Mesendoderm (in vitro differentiated cells): Measurements from ENCODE around the gene DNER.

Experiments used
- DNase-seq: peaks from one replicate; pipeline ENCODE4 v3.0.0; 2013
- H2AK5ac ChIP-seq: 2 replicates; pipeline ENCODE4 v1.6.1; 2013; ENCODE audit warnings: low read length, inconsistent platforms
- H2BK120ac ChIP-seq: 2 replicates; pipeline ENCODE4 v1.6.1; 2013; ENCODE audit warnings: low read depth, mild to moderate bottlenecking, low read length, moderate library complexity, mixed read lengths
- H2BK15ac ChIP-seq: replicated peaks from 2 replicates; pipeline ENCODE4 v1.6.1; 2013; ENCODE audit warnings: low read depth, mild to moderate bottlenecking, moderate library complexity
- H2BK5ac ChIP-seq: 2 replicates; pipeline ENCODE4 v1.6.1; 2013; ENCODE audit warnings: low read length, inconsistent platforms
- H3K18ac ChIP-seq: 2 replicates; pipeline ENCODE4 v1.6.1; 2013; ENCODE audit warnings: mild to moderate bottlenecking, low read length, mixed read lengths
- H3K23ac ChIP-seq: one replicate; pipeline ENCODE4 v1.6.1; 2013; ENCODE audit warnings: low read length
- H3K27ac ChIP-seq: 2 replicates; pipeline ENCODE4 v1.5.1; 2013; ENCODE audit warnings: low read depth, mild to moderate bottlenecking, inconsistent platforms, low read length, moderate library complexity
- H3K27me3 ChIP-seq: 2 replicates; pipeline ENCODE4 v1.6.1; 2013; ENCODE audit warnings: low read length, control low read depth, mild to moderate bottlenecking, inconsistent platforms; ENCODE audit not compliant: insufficient read depth, poor library complexity
- H3K36me3 ChIP-seq: 2 replicates; pipeline ENCODE4 v1.6.1; 2013; ENCODE audit warnings: low read length, inconsistent platforms; ENCODE audit not compliant: control insufficient read depth, insufficient read depth
- H3K4ac ChIP-seq: one replicate; pipeline ENCODE4 v1.6.1; 2013; ENCODE audit warnings: low read depth, mild to moderate bottlenecking, low read length, moderate library complexity
- H3K4me1 ChIP-seq: 2 replicates; pipeline ENCODE4 v1.6.1; 2013; ENCODE audit warnings: low read depth, low read length, inconsistent platforms; ENCODE audit not compliant: control insufficient read depth
- H3K4me2 ChIP-seq: 2 replicates; pipeline ENCODE4 v1.6.1; 2013; ENCODE audit warnings: low read length
- H3K4me3 ChIP-seq: 2 replicates; pipeline ENCODE4 v1.5.1; 2013; ENCODE audit warnings: mild to moderate bottlenecking, low read length
- H3K56ac ChIP-seq: one replicate; pipeline ENCODE4 v1.6.1; 2013; ENCODE audit warnings: low read length
- H3K79me1 ChIP-seq: 2 replicates; pipeline ENCODE4 v1.6.1; 2013; ENCODE audit warnings: low read length, inconsistent platforms
- H3K79me2 ChIP-seq: 2 replicates; pipeline ENCODE4 v1.6.1; 2013; ENCODE audit warnings: mild to moderate bottlenecking, low read length; ENCODE audit not compliant: control insufficient read depth, insufficient read depth
- H3K9ac ChIP-seq: 2 replicates; pipeline ENCODE4 v1.6.1; 2013; ENCODE audit warnings: low read length, inconsistent platforms
- H4K5ac ChIP-seq: one replicate; pipeline ENCODE4 v1.6.1; 2013; ENCODE audit warnings: low read length
- H4K8ac ChIP-seq: one replicate; pipeline ENCODE4 v1.6.1; 2013; ENCODE audit warnings: low read depth, mild to moderate bottlenecking, control low read depth, low read length, moderate library complexity
- WGBS: extraction: QIAGEN DNeasy Blood & Tissue Kit; methylation state at CpG from one replicate; pipeline ENCODE4 v1.1.7; 2013; ENCODE audit warnings: low lambda C conversion rate, missing lambda C conversion rate; ENCODE audit not compliant: insufficient coverage; ENCODE audit errors: extremely low coverage; 5-methylcytosine and 5-hydroxymethylcytosine counted together

DNER gene

GRCh38 chr2:229673676-229674075, 40.7 kb downstream of the DNER start:
- Histone ChIP-seq H3K4me1 (no peaks in the 10 kb centered on the region), H3K4ac (no peak overlapping the region), H4K8ac (no peak overlapping the region), H3K27ac (no peak overlapping the region), H3K4me2 (no peak overlapping the region), H3K9ac (no peak overlapping the region), H3K27me3 (no peaks in the 10 kb centered on the region), H3K4me3 (no peak overlapping the region), H2BK15ac (no peak overlapping the region), H3K36me3 (no peaks in the 10 kb centered on the region), H3K23ac (no peak overlapping the region), H2BK5ac (no peak overlapping the region), H3K56ac (no peak overlapping the region), H3K18ac (no peak overlapping the region), H4K5ac (no peak overlapping the region), H3K79me2 (no peaks in the 10 kb centered on the region), H2AK5ac (no peak overlapping the region), H3K79me1 (no peaks in the 10 kb centered on the region), H2BK120ac (no peak overlapping the region)
- WGBS, result no CpG with 5 or more reads among the region's 5 CpGs
- DNase-seq, result no peak

- no peak overlapping the region for H3K9ac ChIP-seq
- H4K5ac ChIP-seq, result no peak overlapping the region
- no peak overlapping the region for H2BK120ac ChIP-seq
- H3K4ac ChIP-seq, result no peak overlapping the region
- no peak overlapping the region for H2BK15ac ChIP-seq
- H2BK5ac ChIP-seq, result no peak overlapping the region
- H3K18ac ChIP-seq, result no peak overlapping the region
- no peaks in the 10 kb centered on the region for H3K27me3 ChIP-seq
- H3K36me3 ChIP-seq, result no peaks in the 10 kb centered on the region
- no peak overlapping the region for H3K4me2 ChIP-seq
- H3K23ac ChIP-seq, result no peak overlapping the region
- no peak for DNase-seq
- no peaks in the 10 kb centered on the region for H3K79me1 ChIP-seq
- no peak overlapping the region for H3K4me3 ChIP-seq
- WGBS, result no CpG with 5 or more reads among the region's 8 CpGs
- no peak overlapping the region for H3K27ac ChIP-seq
- no peaks in the 10 kb centered on the region for H3K4me1 ChIP-seq
- H3K56ac ChIP-seq, result no peak overlapping the region
- no peaks in the 10 kb centered on the region for H3K79me2 ChIP-seq
- no peak overlapping the region for H4K8ac ChIP-seq
- H2AK5ac ChIP-seq, result no peak overlapping the region
Observed at GRCh38 chr2:229672021-229672420, 42.3 kb downstream of the DNER start.

- Histone ChIP-seq H3K56ac (no peak overlapping the region), H3K4me2 (no peak overlapping the region), H3K36me3 (no peaks in the 10 kb centered on the region), H3K79me1 (no peaks in the 10 kb centered on the region), H3K18ac (no peak overlapping the region), H2BK15ac (no peak overlapping the region), H2AK5ac (no peak overlapping the region), H3K23ac (no peak overlapping the region), H3K4me3 (no peak overlapping the region), H3K27ac (no peak overlapping the region), H2BK5ac (no peak overlapping the region), H3K27me3 (no peaks in the 10 kb centered on the region), H3K4me1 (no peaks in the 10 kb centered on the region), H3K79me2 (no peaks in the 10 kb centered on the region), H3K4ac (no peak overlapping the region), H2BK120ac (no peak overlapping the region), H4K8ac (no peak overlapping the region), H4K5ac (no peak overlapping the region), H3K9ac (no peak overlapping the region)
- WGBS, result no CpG with 5 or more reads among the region's 3 CpGs
- DNase-seq, result no peak
Observed at GRCh38 chr2:229669841-229670240, 44.5 kb downstream of the DNER start.

- WGBS, result no CpG with 5 or more reads among the region's 3 CpGs
Observed at GRCh38 chr2:229666811-229667210, 47.5 kb downstream of the DNER start.

GRCh38 chr2:229665158-229665557, 49.2 kb downstream of the DNER start:
- H3K56ac ChIP-seq, result no peak overlapping the region
- H4K5ac ChIP-seq, result no peak overlapping the region
- no peak overlapping the region for H4K8ac ChIP-seq
- WGBS, result no CpG with 5 or more reads among the region's 1 CpG
- no peak overlapping the region for H3K27ac ChIP-seq
- H2BK5ac ChIP-seq, result no peak overlapping the region
- H3K9ac ChIP-seq, result no peak overlapping the region
- no peak overlapping the region for H2BK15ac ChIP-seq
- no peaks in the 10 kb centered on the region for H3K79me2 ChIP-seq
- H3K79me1 ChIP-seq, result no peaks in the 10 kb centered on the region
- H3K23ac ChIP-seq, result no peak overlapping the region
- H2BK120ac ChIP-seq, result no peak overlapping the region
- H3K4me1 ChIP-seq, result no peaks in the 10 kb centered on the region
- no peak overlapping the region for H3K4ac ChIP-seq
- H3K36me3 ChIP-seq, result no peaks in the 10 kb centered on the region
- DNase-seq, result no peak
- H2AK5ac ChIP-seq, result no peak overlapping the region
- no peak overlapping the region for H3K4me2 ChIP-seq
- no peak overlapping the region for H3K4me3 ChIP-seq
- no peaks in the 10 kb centered on the region for H3K27me3 ChIP-seq
- H3K18ac ChIP-seq, result no peak overlapping the region

More at GRCh38 chr2:229666811-229667210, 47.5 kb downstream of the DNER start:
- H3K79me2 ChIP-seq, result no peaks in the 10 kb centered on the region
- H3K27ac ChIP-seq, result no peak overlapping the region
- no peak overlapping the region for H3K23ac ChIP-seq
- H3K4ac ChIP-seq, result no peak overlapping the region
- no peaks in the 10 kb centered on the region for H3K27me3 ChIP-seq
- no peak overlapping the region for H2AK5ac ChIP-seq
- H3K4me1 ChIP-seq, result no peaks in the 10 kb centered on the region
- no peak overlapping the region for H4K8ac ChIP-seq
- no peak overlapping the region for H3K56ac ChIP-seq
- H4K5ac ChIP-seq, result no peak overlapping the region
- H3K36me3 ChIP-seq, result no peaks in the 10 kb centered on the region
- no peaks in the 10 kb centered on the region for H3K79me1 ChIP-seq
- H3K9ac ChIP-seq, result no peak overlapping the region
- no peak overlapping the region for H2BK5ac ChIP-seq
- H2BK15ac ChIP-seq, result no peak overlapping the region
- no peak for DNase-seq
- no peak overlapping the region for H2BK120ac ChIP-seq
- H3K18ac ChIP-seq, result no peak overlapping the region
- no peak overlapping the region for H3K4me3 ChIP-seq
- no peak overlapping the region for H3K4me2 ChIP-seq

GRCh38 chr2:229661478-229661877, 52.9 kb downstream of the DNER start:
- Histone ChIP-seq H2AK5ac (no peak overlapping the region), H3K4me3 (no peak overlapping the region), H4K5ac (no peak overlapping the region), H3K18ac (no peak overlapping the region), H3K56ac (no peak overlapping the region), H3K4me1 (no peaks in the 10 kb centered on the region), H2BK120ac (no peak overlapping the region), H4K8ac (no peak overlapping the region), H2BK15ac (no peak overlapping the region), H3K4me2 (no peak overlapping the region), H3K36me3 (no peaks in the 10 kb centered on the region), H3K27ac (no peak overlapping the region), H3K79me2 (no peaks in the 10 kb centered on the region), H2BK5ac (no peak overlapping the region), H3K23ac (no peak overlapping the region), H3K79me1 (no peaks in the 10 kb centered on the region), H3K9ac (no peak overlapping the region), H3K27me3 (no peaks in the 10 kb centered on the region), H3K4ac (no peak overlapping the region)
- no peak for DNase-seq
- whole genome bisulfite sequencing, result no CpG with 5 or more reads among the region's 3 CpGs
